MG63 (cell line): ENCODE data around the gene PAGE2B. TPM values are rescaled to one million over a fixed set of nuclear protein-coding genes. Genes with fewer than 3 reads are reported as not detected.
"Not testable (repeated sequence)": the region's sequence is repeated elsewhere in the genome, so short reads cannot be mapped to it uniquely, and the experiment has no call there.

Experiments
- DNase-seq: peaks from one replicate; pipeline ENCODE4 v3.0.0-alpha.2; 2020
- H3K27me3 ChIP-seq: fragments of 250-450 bp; sonication (Bioruptor Pico); 2 replicates; pipeline ENCODE4 v1.5.1; 2020; ENCODE audit warnings: mild to moderate bottlenecking, moderate library complexity
- H3K36me3 ChIP-seq: fragments of 250-450 bp; sonication (Bioruptor Pico); 2 replicates; pipeline ENCODE4 v1.5.1; 2020; ENCODE audit warnings: mild to moderate bottlenecking, moderate library complexity
- H3K4me3 ChIP-seq: fragments of 250-450 bp; sonication (Bioruptor Pico); 2 replicates; pipeline ENCODE4 v1.5.1; 2020; ENCODE audit warnings: mild to moderate bottlenecking, moderate library complexity
- H3K9me3 ChIP-seq: fragments of 250-450 bp; sonication (Bioruptor Pico); 2 replicates; pipeline ENCODE4 v1.5.1; 2020; ENCODE audit warnings: mild to moderate bottlenecking, moderate library complexity
- total RNA-seq: library from RNA; depleted of rRNA; stranded (reverse); fragments of >200 nt; shearing (Covaris generic); gene quantifications from 2 replicates; pipeline ENCODE4 v1.2.3, GENCODE V29; 2014; ENCODE audit warnings: low replicate concordance; rRNA removed

Gene PAGE2B
- total RNA-seq, 1 experiment from 2014 or later: not detected

- no peak for DNase-seq
- H3K36me3 ChIP-seq: no peaks in the 10 kb centered on the region
- H3K9me3 ChIP-seq: no peaks in the 10 kb centered on the region
Measured at GRCh38 chrX:55098691-55099090, 23.9 kb downstream of the PAGE2B start.

GRCh38 chrX:55099162-55099561, 24.3 kb downstream of the PAGE2B start:
- Histone ChIP-seq H3K36me3 (no peaks in the 10 kb centered on the region), H3K9me3 (no peaks in the 10 kb centered on the region), H3K27me3 (no peaks in the 10 kb centered on the region), H3K4me3 (no peak overlapping the region)
- DNase-seq: no peak

More at GRCh38 chrX:55098691-55099090, 23.9 kb downstream of the PAGE2B start:
- no peak overlapping the region for H3K4me3 ChIP-seq
- no peaks in the 10 kb centered on the region for H3K27me3 ChIP-seq

- H3K9me3 ChIP-seq: no peaks in the 10 kb centered on the region
- no peaks in the 10 kb centered on the region for H3K36me3 ChIP-seq
Measured at GRCh38 chrX:55102754-55103153, 27.9 kb downstream of the PAGE2B start.

GRCh38 chrX:55107262-55107661, 32.4 kb downstream of the PAGE2B start:
- H3K9me3 ChIP-seq: no peaks in the 10 kb centered on the region
- no peak overlapping the region for H3K4me3 ChIP-seq
- no peaks in the 10 kb centered on the region for H3K36me3 ChIP-seq
- no peaks in the 10 kb centered on the region for H3K27me3 ChIP-seq
- no peak for DNase-seq

More at GRCh38 chrX:55102754-55103153, 27.9 kb downstream of the PAGE2B start:
- H3K27me3 ChIP-seq: no peaks in the 10 kb centered on the region
- no peak for DNase-seq
- no peak overlapping the region for H3K4me3 ChIP-seq

GRCh38 chrX:55107911-55108310, 33.1 kb downstream of the PAGE2B start:
- H3K27me3 ChIP-seq: no peaks in the 10 kb centered on the region
- no peaks in the 10 kb centered on the region for H3K36me3 ChIP-seq
- no peak overlapping the region for H3K4me3 ChIP-seq
- no peaks in the 10 kb centered on the region for H3K9me3 ChIP-seq
- no peak for DNase-seq

GRCh38 chrX:55109306-55109705, 34.5 kb downstream of the PAGE2B start:
- H3K27me3 ChIP-seq: no peaks in the 10 kb centered on the region
- no peaks in the 10 kb centered on the region for H3K9me3 ChIP-seq
- DNase-seq: no peak
- no peaks in the 10 kb centered on the region for H3K36me3 ChIP-seq
- no peak overlapping the region for H3K4me3 ChIP-seq

- H3K36me3 ChIP-seq: no peaks in the 10 kb centered on the region
- no peak for DNase-seq
- H3K4me3 ChIP-seq: no peak overlapping the region
- no peaks in the 10 kb centered on the region for H3K27me3 ChIP-seq
- no peaks in the 10 kb centered on the region for H3K9me3 ChIP-seq
Measured at GRCh38 chrX:55111578-55112254, 36.9 kb downstream of the PAGE2B start.

- not testable (repeated sequence) for H3K9me3 ChIP-seq, H3K4me3 ChIP-seq, H3K36me3 ChIP-seq, H3K27me3 ChIP-seq, DNase-seq
Measured at GRCh38 chrX:55116589-55116988, 41.8 kb downstream of the PAGE2B start.

- Histone ChIP-seq H3K9me3 (no peaks in the 10 kb centered on the region), H3K36me3 (no peaks in the 10 kb centered on the region), H3K27me3 (no peaks in the 10 kb centered on the region), H3K4me3 (no peak overlapping the region)
- DNase-seq: no peak
Measured at GRCh38 chrX:55118574-55118973, 43.7 kb downstream of the PAGE2B start.

GRCh38 chrX:55119271-55119670, 44.4 kb downstream of the PAGE2B start:
- no peaks in the 10 kb centered on the region for H3K27me3 ChIP-seq
- no peak overlapping the region for H3K4me3 ChIP-seq
- no peaks in the 10 kb centered on the region for H3K36me3 ChIP-seq
- H3K9me3 ChIP-seq: no peaks in the 10 kb centered on the region
- no peak for DNase-seq

GRCh38 chrX:55119712-55120111, 44.9 kb downstream of the PAGE2B start:
- no peak for DNase-seq
- Histone ChIP-seq H3K4me3 (no peak overlapping the region), H3K36me3 (no peaks in the 10 kb centered on the region), H3K27me3 (no peaks in the 10 kb centered on the region), H3K9me3 (no peaks in the 10 kb centered on the region)

- no peak for DNase-seq
- H3K4me3 ChIP-seq: no peak overlapping the region
- H3K36me3 ChIP-seq: no peaks in the 10 kb centered on the region
- no peaks in the 10 kb centered on the region for H3K27me3 ChIP-seq
- H3K9me3 ChIP-seq: no peaks in the 10 kb centered on the region
Measured at GRCh38 chrX:55120761-55121358, 46.0 kb downstream of the PAGE2B start.

GRCh38 chrX:55123900-55124299, 49.1 kb downstream of the PAGE2B start:
- H3K9me3 ChIP-seq: no peaks in the 10 kb centered on the region
- H3K27me3 ChIP-seq: no peaks in the 10 kb centered on the region
- no peak for DNase-seq
- no peak overlapping the region for H3K4me3 ChIP-seq
- H3K36me3 ChIP-seq: no peaks in the 10 kb centered on the region

GRCh38 chrX:55127692-55128091, 52.9 kb downstream of the PAGE2B start:
- Histone ChIP-seq H3K36me3 (no peaks in the 10 kb centered on the region), H3K4me3 (no peak overlapping the region), H3K9me3 (no peaks in the 10 kb centered on the region), H3K27me3 (no peaks in the 10 kb centered on the region)
- no peak for DNase-seq

Other genes with a start within 250 kb of the PAGE2B start
- gene TRO, start 154.2 kb upstream of the PAGE2B start, total RNA-seq: 2.8 and 3.7 TPM in 2 replicates
- gene PFKFB1, start 80.8 kb upstream of the PAGE2B start, total RNA-seq: not detected in 2 replicates
- gene APEX2, start 74.7 kb upstream of the PAGE2B start, total RNA-seq: 3.1 and 6.4 TPM in 2 replicates
- not detected in 2 replicates for gene ALAS2, start 44.1 kb upstream of the PAGE2B start, total RNA-seq
- not detected in 2 replicates for gene PAGE2, start 14.0 kb downstream of the PAGE2B start, total RNA-seq
- not detected in 2 replicates for gene PAGE5, start 145.3 kb downstream of the PAGE2B start, total RNA-seq
- gene PAGE3, start 189.9 kb downstream of the PAGE2B start, total RNA-seq: not detected in 2 replicates